ENCODE measurements around the gene FHDC1.
A peak's percentile ranks its signal among the peaks of the same experiment; 100 is the strongest.

Gene FHDC1

DNA sequence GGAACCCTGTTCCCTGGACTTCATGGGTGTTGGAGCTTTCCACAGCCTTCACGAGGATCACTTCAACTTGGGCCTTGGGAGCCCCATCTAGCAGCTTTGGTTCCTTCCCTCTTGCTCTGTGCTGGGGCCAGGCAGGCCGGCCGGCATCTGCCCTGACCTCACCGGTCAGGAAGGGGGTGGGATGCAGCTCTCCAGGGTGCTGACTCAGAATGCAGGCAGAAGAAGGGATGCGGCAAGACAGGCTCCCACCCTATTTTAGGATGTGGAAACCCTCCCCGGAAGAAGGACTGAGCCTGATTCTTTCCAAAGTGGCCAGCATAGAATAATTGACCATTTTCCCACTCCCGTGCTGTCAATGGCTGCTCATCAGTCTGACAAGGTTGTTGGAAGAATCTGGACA lies 47.1 kb downstream of the FHDC1 start:
- TF ChIP-seq CTCF (IDR thresholded peaks at IDR 0.05; ENCODE audit: low read depth, low read length), result no peak
- DNase-seq (ENCODE audit: low read depth, low spot score), result peak; percentile 22
- H3K4me3 ChIP-seq (ENCODE audit: low read depth, low read length), result no peak overlapping the region
- in situ Hi-C loops (cut with HindIII; ENCODE audit: low sequenced_read_pairs), result no loop called here

DNA sequence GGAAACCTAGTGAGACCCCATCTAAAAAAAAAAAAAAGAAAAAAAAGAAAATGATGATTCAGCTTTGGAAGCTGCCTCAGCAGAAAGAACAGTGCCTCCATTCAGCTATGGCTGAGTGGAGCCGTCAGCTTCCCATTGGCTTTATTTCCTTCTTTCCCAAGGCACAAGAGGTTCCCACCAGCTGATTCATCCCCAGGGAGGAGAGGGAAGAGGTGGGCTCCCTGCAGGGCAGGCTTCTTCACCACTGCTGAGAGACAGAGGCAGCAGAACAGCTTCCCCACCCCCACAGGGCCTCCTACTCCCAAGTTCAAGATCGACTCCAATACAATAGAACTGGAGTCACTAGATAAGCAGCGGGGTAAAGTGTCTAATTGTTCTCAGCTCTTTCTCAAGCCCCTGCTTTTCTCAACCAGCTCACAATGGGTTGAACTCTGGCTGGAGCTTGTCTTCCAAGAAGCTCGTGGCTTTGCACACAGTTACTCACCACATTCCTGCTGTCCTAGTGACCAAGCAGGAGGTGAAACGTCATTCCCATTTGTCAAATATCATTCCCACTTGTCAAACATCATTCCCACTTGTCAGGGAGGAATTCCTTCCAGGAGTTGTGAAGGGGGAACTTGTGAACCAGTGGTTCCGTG lies 47.8 kb downstream of the FHDC1 start:
- peak; percentile 70 for DNase-seq (ENCODE audit: low read depth, low spot score)
- in situ Hi-C loops (cut with HindIII; ENCODE audit: low sequenced_read_pairs), result no loop called here
- H3K4me3 ChIP-seq (ENCODE audit: low read depth, low read length), result no peak overlapping the region
- TF ChIP-seq CTCF (IDR thresholded peaks at IDR 0.05; ENCODE audit: low read depth, low read length), result no peak

DNA sequence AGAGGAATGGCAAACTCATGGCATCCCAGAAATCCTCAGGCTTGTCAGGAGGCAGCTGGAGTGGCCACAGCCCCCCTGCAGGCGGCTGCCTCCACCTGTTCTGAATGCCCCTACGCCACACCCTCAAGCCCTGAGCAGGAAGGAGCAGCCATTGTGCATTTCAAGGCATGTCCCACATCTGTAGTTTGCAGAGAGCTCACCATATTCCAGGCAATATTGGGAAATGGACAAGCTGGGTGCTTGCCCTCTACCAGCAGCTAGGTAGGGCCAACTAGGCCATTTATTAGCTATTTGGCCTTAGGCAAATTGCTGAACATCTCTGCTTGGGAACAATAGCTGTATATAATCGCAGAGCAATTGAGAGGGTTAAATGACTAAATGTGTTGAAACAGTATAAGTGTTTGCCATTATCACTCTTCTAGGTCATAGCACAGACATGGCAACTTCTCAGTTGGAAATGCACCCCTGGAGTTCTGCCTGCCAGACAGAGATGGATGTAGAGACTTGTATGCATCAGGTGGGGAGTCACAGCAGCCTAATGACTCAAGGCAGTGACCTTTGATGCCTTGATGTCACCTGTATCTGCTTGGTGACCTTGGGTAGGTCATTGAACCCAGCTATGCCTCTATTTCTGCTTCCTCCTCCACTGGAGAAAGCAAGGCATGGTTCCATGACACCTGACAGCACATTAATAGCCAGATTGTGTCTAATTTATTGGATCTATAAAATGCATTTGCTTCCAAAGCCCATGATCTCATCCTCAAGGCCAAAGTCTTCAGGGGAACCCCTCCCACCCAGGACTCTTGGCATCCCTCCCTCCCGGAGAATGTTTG lies 52.8 kb downstream of the FHDC1 start:
- no peak for DNase-seq (ENCODE audit: low read depth, low spot score)
- no peak overlapping the region for H3K4me3 ChIP-seq (ENCODE audit: low read depth, low read length)
- in situ Hi-C loops (cut with HindIII; ENCODE audit: low sequenced_read_pairs), result no loop called here

GRCh38 chr4:152989554-152989970 lies 53.4 kb downstream of the FHDC1 start:
- no peak for DNase-seq (ENCODE audit: low read depth, low spot score)
- no peak for TF ChIP-seq CTCF (IDR thresholded peaks at IDR 0.05; ENCODE audit: low read depth, low read length)
- no peak overlapping the region for H3K4me3 ChIP-seq (ENCODE audit: low read depth, low read length)
- in situ Hi-C loops (cut with HindIII; ENCODE audit: low sequenced_read_pairs), result no loop called here

More for the DNA sequence above, 52.8 kb downstream of the FHDC1 start:
- TF ChIP-seq CTCF (IDR thresholded peaks at IDR 0.05; ENCODE audit: low read depth, low read length), result no peak

DNA sequence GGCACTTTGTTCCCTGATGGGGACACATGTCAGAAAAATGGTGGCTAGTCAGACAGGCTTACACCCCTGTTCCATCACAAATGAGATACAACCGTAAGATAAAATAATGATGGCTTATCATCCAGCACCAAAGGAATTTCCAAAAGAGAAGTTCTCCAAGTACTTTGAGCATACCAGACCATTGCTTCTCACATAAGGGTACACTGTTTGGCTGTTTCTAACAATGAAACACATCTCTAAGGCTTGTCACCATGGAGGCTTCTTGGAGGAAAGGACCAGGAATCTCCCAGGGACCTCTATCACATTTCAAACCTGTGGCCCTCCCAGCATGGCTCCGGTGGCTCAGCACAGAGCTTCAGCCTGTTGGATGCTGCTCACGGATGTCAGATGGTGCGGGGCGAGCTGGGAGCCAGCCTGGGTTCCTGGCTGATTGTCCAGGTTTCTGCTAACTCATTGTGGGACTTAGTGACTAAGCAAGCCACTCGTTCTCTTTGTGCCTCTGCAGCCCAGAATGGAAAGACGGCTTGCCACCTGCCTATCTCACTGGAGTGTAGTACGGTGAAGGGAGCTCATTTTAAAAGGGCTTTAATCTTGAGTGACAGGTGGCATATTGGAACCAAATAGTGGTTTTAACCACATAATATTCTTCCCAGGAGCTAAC lies 54.5 kb downstream of the FHDC1 start:
- no peak for DNase-seq (ENCODE audit: low read depth, low spot score)
- TF ChIP-seq CTCF (IDR thresholded peaks at IDR 0.05; ENCODE audit: low read depth, low read length), result no peak
- H3K4me3 ChIP-seq (ENCODE audit: low read depth, low read length), result no peak overlapping the region
- in situ Hi-C loops (cut with HindIII; ENCODE audit: low sequenced_read_pairs), result no loop called here

- no peak for DNase-seq (ENCODE audit: low read depth, low spot score)
- no peak overlapping the region for H3K4me3 ChIP-seq (ENCODE audit: low read depth, low read length)
- in situ Hi-C loops (cut with HindIII; ENCODE audit: low sequenced_read_pairs), result no loop called here
- TF ChIP-seq CTCF (IDR thresholded peaks at IDR 0.05; ENCODE audit: low read depth, low read length), result no peak
Measured at GRCh38 chr4:152991398-152991797, 55.3 kb downstream of the FHDC1 start.

Measured in astrocyte of the spinal cord (primary cell).